ENCODE data around the gene PLCL1. TPM values are rescaled to one million over a fixed set of nuclear protein-coding genes. Genes with fewer than 3 reads are reported as not detected.

The PLCL1 gene
- total and polyA plus RNA-seq, 12 donors = 1.6 to 24.0 (median 4.9) TPM

GRCh38 chr2:197920592-197921201 is 116.3 kb downstream of the PLCL1 start:
- H3K4me3 ChIP-seq = no peak overlapping the region
- intact Hi-C loops (cut with DNase I) = no loop called here
- no peak for DNase-seq
- H3K27ac ChIP-seq = no peak overlapping the region
- TF ChIP-seq POLR2A (IDR thresholded peaks at IDR 0.05) (no peak), CTCF (IDR thresholded peaks at IDR 0.05) (no peak)
- H3K9me3 ChIP-seq (replicated peaks in 1 of 3) = no peaks in the 10 kb centered on the region
- H3K36me3 ChIP-seq (replicated peaks in 1 of 2) = no peaks in the 10 kb centered on the region
- H3K27me3 ChIP-seq = no peaks in the 10 kb centered on the region
- WGBS, 4 donors = 81 to 94% (median 88%) methylated on average over 5 of the region's 5 CpGs
- H3K4me1 ChIP-seq (replicated peaks in 1 of 2) = peaks cover 0 to 7% of the 10 kb centered on the region in 2 donors

DNA sequence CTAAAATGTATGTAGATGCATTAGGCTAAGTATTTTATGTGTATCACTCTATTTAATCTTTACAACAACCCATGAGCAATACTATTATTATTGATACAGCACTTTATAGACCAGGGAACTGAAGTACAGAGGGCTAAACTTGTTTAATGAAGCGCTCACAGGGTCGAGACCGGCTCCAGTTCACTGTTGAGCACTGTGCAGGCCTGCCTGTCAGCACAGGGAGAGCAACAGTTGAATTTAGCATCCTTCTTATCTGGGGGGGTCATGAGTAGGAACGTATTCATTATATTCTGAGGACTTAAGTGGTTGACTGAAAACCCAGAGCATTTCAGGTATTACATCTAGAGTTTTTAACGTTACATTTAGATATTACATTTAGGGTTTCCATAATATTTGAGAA is 120.1 kb downstream of the PLCL1 start:
- intact Hi-C loops (cut with DNase I) = no loop called here
- H3K27ac ChIP-seq = no peak overlapping the region
- 91 to 97% (median 93%) methylated on average over 5 of the region's 5 CpGs for WGBS, 4 donors

DNA sequence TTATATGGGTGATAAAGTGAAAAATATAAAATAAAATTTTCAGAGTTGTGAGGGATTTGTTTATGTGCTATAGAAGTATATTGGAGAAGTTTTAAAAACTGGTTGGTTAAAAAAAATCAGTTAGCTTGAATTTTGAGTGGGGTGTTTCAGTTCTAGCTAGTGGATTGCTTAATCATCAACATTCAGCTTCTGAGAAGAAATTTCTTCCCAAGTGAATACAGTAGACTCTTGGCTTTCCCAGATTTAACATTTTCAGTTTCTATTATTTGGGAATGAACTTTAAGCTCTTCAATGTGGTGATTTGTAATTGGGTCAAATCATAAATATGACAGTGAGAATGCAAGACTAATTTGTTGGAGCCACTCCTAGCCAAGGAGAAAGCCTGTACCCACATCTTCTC is 120.8 kb downstream of the PLCL1 start:
- DNase-seq = no peak
- H3K27me3 ChIP-seq = no peaks in the 10 kb centered on the region
- peaks cover 18 to 19% of the 10 kb centered on the region in 2 donors for H3K4me1 ChIP-seq (replicated peaks in 1 of 2)
- no peak overlapping the region for H3K27ac ChIP-seq
- H3K36me3 ChIP-seq (replicated peaks in 1 of 2) = no peaks in the 10 kb centered on the region
- intact Hi-C loops (cut with DNase I) = no loop called here
- H3K4me3 ChIP-seq = no peak overlapping the region
- TF ChIP-seq CTCF (IDR thresholded peaks at IDR 0.05) (no peak), POLR2A (IDR thresholded peaks at IDR 0.05) (no peak)
- no peaks in the 10 kb centered on the region for H3K9me3 ChIP-seq (replicated peaks in 1 of 3)

More for the DNA sequence above, 120.1 kb downstream of the PLCL1 start:
- Histone ChIP-seq H3K27me3 (no peaks in the 10 kb centered on the region), H3K9me3 (replicated peaks in 1 of 3) (no peaks in the 10 kb centered on the region), H3K4me3 (no peak overlapping the region), H3K4me1 (replicated peaks in 1 of 2) (peaks cover 19 to 23% of the 10 kb centered on the region in 2 donors), H3K36me3 (replicated peaks in 1 of 2) (no peaks in the 10 kb centered on the region)
- no peak for DNase-seq
- TF ChIP-seq CTCF (IDR thresholded peaks at IDR 0.05) = no peak
- no peak for TF ChIP-seq POLR2A (IDR thresholded peaks at IDR 0.05)

GRCh38 chr2:197925976-197926375 is 121.6 kb downstream of the PLCL1 start:
- intact Hi-C loops (cut with DNase I) = no loop called here
- Histone ChIP-seq H3K4me3 (no peak overlapping the region), H3K9me3 (replicated peaks in 1 of 3) (no peaks in the 10 kb centered on the region), H3K36me3 (replicated peaks in 1 of 2) (no peaks in the 10 kb centered on the region), H3K27me3 (no peaks in the 10 kb centered on the region), H3K27ac (no peak overlapping the region), H3K4me1 (replicated peaks in 1 of 2) (peaks cover 18 to 19% of the 10 kb centered on the region in 2 donors)
- no peak for TF ChIP-seq CTCF (IDR thresholded peaks at IDR 0.05)
- no peak for TF ChIP-seq POLR2A (IDR thresholded peaks at IDR 0.05)
- no peak for DNase-seq

All from adrenal gland (tissue), 12 donors.